ENCODE data around the gene VTI1A.

VTI1A gene

DNA sequence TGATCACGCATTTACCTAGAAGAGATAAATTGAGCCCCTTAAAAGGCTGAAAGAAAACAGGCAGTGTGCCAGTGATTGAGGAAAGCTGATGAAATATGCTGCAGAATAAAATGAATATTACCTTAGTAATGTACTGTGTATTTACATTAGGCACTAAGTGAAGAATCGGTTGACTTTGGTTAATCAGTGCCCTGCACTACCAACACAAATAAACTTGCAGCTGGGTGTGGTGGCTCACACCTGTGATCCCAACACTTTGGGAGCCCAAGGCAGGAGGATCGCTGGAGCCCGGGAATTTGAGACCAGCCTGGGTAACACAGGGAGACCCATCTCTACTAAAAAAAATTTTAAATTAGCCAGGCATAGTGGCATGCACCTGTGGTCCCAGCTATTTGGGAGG is 354.7 kb downstream of the VTI1A start:
- DNase-seq (ENCODE audit: low read depth in 1 of 2, low spot score in 1 of 2): no peak

DNA sequence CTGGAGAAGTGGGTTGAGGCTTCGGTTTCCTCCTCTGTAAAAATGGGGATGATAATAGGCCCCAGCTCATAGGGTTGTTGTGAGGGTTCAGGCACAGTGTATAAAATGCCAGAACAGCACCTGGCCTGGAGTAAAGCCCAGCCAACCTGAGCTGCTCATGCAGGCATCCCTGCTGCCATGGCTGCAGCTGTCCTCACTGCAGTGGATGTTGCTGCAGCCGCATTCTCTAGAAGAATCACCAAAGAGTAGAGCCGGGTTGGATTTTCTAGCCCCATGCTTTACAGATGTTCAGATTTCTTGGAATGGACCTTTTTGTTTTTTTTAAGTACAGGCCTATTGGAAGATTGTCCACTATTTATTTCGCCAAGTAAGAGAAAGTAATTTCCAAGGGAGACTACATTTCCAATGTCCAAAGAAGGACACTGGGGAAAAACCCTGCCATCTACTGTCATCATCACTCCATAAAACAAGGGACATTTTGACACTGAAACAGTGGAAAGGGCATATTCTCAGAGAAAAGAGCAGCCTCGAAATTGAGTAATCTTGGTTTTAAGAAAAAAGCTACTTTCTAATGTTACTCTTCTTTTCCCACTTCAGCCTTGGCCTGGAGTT is 355.5 kb downstream of the VTI1A start:
- no peak for DNase-seq (ENCODE audit: low read depth in 1 of 2, low spot score in 1 of 2)

- DNase-seq (ENCODE audit: low read depth in 1 of 2, low spot score in 1 of 2): no peak
These were observed 357.0 kb downstream of the VTI1A start for GRCh38 chr10:112803961-112804401.

- no peak for DNase-seq (ENCODE audit: low read depth in 1 of 2, low spot score in 1 of 2)
These were observed 358.2 kb downstream of the VTI1A start for GRCh38 chr10:112805254-112805590.

DNA sequence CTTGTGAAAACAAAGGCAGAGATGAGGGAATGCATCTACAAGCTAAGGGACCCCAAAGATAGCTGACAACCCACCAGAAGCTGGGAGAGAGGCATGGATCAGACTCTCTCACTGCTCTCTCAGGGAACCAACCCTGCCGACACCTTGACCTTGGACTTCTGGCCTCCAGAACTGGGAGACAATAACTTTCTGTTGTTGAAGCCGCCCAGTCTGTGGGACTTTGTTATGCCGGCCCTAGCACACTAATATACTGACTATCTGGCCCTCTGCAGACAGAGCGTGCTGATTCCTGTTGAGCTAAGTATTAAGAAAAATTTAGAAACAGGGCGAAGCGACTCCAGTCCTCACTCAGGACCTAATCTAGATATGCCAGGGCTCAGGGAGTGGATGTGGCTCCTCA is 358.7 kb downstream of the VTI1A start:
- no peak for DNase-seq (ENCODE audit: low read depth in 1 of 2, low spot score in 1 of 2)

DNA sequence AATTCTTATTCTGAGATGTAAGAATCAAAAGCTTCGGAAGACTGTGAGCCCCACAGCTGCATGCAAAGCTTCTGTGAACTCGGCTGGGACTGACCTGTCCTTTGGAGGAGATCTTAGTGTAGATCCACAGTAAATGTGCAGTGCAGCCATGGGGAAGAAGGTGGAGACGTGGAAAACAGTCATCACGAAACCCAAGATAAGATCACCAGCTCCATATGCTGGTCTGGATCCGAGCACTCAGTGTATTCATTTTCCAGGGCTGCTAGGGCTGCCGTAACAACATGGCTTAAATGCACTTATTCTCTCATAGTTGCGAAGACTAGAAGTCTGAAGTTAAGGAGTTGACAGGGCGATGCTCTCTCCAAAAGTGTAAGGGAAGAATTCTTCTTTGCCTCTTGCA is 360.0 kb downstream of the VTI1A start:
- DNase-seq (ENCODE audit: low read depth in 1 of 2, low spot score in 1 of 2): no peak

DNA sequence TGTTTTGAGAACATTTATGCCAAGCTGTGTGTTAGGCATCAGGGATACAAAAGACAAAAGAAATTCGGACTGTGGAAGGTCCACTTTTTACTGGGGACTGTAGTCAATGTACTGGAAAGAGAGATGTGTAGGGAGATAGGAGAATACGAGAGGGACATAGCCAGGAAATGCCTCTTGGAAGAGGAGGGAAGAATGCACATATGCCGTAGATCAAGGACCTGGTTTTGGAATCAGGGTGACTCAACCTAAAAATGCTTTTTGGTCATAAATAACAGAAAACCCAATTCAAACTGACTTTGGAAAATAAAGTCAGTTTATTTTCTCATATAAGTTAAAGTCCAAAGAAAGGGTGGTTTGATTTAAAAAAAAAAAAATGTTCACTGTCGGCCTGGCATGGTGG is 362.7 kb downstream of the VTI1A start:
- no peak for DNase-seq (ENCODE audit: low read depth in 1 of 2, low spot score in 1 of 2)

DNA sequence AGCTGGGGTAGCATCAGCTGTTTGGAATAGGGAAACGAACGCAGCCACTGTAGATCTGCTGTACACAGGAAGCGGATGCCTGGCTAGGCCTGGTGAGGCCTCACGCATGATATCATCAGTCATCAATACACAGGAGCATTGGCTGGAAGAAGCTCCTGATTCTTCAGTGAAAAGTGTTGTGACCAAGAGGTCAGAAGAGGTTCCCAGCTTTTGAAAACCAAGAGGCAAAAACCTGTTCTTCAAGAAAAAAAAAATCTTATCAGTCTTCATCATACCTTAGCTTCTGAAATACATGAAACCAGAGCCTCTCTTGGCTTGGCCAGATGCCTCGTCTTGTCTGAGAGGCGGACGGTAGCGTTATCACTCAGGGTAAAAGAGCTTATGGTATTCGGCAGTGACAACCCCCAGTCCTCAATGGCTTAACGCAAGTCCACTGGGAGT is 363.7 kb downstream of the VTI1A start:
- no peak for DNase-seq (ENCODE audit: low read depth in 1 of 2, low spot score in 1 of 2)

DNA sequence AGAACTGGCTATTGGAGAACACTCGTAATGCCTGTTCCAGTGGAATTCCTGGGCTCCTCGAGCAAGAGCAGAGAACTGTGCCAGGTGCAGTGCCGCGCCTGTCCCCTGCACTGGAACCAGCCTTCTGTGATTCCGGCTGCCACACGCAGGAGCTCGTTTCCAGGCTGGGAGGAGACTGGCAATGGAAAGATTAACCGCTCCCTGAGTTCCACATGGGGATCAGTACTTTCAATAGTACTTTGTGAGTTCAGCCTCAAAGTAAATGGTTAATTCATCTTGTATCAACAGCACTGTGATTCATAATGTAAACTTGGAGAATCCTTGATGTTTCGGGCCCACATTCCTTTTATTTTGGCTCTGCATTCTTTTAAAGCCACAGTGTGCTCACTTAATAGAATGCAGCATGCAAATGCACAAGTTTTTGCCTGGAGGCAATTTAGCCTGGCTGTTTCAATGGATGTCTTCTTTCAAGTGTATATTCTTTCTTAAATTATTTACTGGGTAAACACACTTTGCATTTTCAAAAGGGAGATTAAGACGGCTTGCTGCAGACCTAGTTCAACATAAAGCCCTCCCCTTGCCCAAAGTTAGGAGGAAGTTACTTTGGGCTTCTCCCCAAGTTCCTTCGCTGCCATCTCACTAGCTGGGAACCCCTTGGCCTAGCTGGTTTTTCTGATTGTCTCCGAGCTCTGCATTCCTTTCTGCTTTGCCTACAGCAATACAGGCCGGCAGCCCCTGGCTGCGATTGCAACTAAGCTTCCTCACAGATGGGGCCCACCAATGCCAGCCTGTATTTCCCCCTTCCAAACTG is 364.9 kb downstream of the VTI1A start:
- no peak for DNase-seq (ENCODE audit: low read depth in 1 of 2, low spot score in 1 of 2)

GRCh38 chr10:112812586-112812985 is 365.6 kb downstream of the VTI1A start:
- no peak for DNase-seq (ENCODE audit: low read depth in 1 of 2, low spot score in 1 of 2)

GRCh38 chr10:112813866-112814591 is 367.0 kb downstream of the VTI1A start:
- no peak for DNase-seq (ENCODE audit: low read depth in 1 of 2, low spot score in 1 of 2)

- no peak for DNase-seq (ENCODE audit: low read depth in 1 of 2, low spot score in 1 of 2)
These were observed 368.4 kb downstream of the VTI1A start for GRCh38 chr10:112815269-112816032.

- no peak for DNase-seq (ENCODE audit: low read depth in 1 of 2, low spot score in 1 of 2)
These were observed 369.0 kb downstream of the VTI1A start for GRCh38 chr10:112816033-112816430.

- DNase-seq (ENCODE audit: low read depth in 1 of 2, low spot score in 1 of 2): no peak
These were observed 369.9 kb downstream of the VTI1A start for GRCh38 chr10:112816891-112817290.

DNA sequence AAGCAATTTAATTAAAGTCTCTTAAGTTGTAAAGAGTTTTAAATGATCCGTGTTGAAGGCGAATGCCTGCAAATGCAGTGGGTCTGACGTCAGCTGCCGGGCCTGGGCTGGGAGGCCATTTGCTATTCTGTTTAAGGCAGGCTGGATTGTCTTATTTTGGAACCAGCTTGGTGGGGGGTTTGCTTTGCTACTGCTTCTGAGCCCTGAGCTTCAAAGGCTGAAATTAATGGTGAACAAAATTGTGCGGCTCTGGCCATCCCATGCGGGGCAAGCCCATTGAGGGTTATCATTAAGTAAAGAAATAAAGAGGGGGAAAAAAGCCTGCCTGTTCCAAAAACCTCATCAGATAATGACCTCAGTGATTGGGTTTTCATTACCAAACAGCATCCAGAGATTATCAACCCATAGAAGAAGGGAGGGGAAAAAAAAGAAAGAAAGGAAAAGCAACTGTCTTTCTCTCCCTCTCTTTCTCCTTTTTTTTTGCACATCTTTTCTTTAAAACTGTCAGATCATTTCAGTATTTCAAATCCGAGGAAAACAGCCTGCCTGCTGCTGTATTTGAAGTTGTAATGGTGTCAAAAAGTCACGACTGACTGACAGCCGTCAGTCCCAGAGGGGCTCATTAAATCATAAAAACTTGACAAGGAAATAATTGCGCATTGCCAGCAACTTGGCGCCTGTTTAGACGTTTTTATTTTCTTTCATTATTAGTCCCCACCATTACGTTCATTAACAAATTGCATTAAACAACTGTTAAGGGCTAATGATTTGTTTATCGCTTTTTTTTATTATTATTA is 371.2 kb downstream of the VTI1A start:
- no peak for DNase-seq (ENCODE audit: low read depth in 1 of 2, low spot score in 1 of 2)

- DNase-seq (ENCODE audit: low read depth in 1 of 2, low spot score in 1 of 2): no peak
These were observed 372.2 kb downstream of the VTI1A start for GRCh38 chr10:112819231-112819630.

- no peak for DNase-seq (ENCODE audit: low read depth in 1 of 2, low spot score in 1 of 2)
These were observed 373.3 kb downstream of the VTI1A start for GRCh38 chr10:112820320-112820719.

GRCh38 chr10:112821038-112821437 is 374.0 kb downstream of the VTI1A start:
- DNase-seq (ENCODE audit: low read depth in 1 of 2, low spot score in 1 of 2): no peak

DNA sequence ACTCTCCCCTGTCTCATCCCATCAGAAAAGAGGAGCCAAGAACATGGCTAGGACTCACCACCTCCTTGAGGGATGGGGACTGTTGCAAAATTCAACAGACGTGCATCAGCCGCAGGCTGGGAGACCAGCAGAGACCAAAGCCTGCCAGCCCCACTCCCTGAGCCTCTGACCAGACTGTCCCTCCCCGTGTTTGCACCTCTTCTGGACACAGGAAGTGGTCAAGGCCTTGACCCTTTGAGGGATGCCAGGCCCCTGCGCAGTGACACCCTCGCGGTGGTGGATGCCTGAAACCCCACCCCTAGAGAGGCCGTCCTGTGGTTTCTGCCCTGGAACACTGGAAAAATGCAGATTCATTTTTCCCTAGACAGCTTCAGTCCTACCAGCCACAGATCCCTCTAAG is 374.6 kb downstream of the VTI1A start:
- DNase-seq (ENCODE audit: low read depth in 1 of 2, low spot score in 1 of 2): no peak

GRCh38 chr10:112823007-112823406 is 376.0 kb downstream of the VTI1A start:
- DNase-seq (ENCODE audit: low read depth in 1 of 2, low spot score in 1 of 2): no peak

DNA sequence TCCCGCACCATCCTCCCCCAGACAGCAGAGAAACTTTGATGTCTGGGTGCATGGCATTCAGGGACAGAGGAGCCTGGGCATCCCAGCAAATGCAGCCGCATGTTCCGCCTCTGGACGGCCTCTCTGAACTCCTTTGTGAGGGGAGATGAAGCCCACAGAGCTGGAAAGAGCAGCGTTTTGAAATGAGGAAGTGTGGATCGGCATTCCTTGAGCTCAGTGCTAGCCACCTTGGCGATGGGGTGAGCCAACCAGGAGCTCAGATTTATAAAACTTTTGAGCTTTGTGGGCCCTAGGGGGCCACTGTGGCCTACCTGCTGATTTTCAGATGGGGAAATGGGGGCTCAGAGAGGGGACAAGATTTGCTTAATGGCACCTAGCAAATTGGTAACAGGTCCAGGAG is 376.6 kb downstream of the VTI1A start:
- DNase-seq (ENCODE audit: low read depth in 1 of 2, low spot score in 1 of 2): no peak
